NCI-H2227 (cell line): Measurements from ENCODE around the gene LRRK1.

ENCODE experiments used
- DNase-seq: peaks from one replicate; lab custom pipeline; 2025; ENCODE audit not compliant: unreplicated experiment; lab: John Stamatoyannopoulos, UW

Gene LRRK1

GRCh38 chr15:101037090-101037830 lies 118.1 kb downstream of the LRRK1 start:
- no peak for DNase-seq

- no peak for DNase-seq
Measured at GRCh38 chr15:101038327-101039003, 119.3 kb downstream of the LRRK1 start.

GRCh38 chr15:101039461-101039860 lies 120.3 kb downstream of the LRRK1 start:
- no peak for DNase-seq

GRCh38 chr15:101042320-101042719 lies 123.2 kb downstream of the LRRK1 start:
- DNase-seq, result no peak

GRCh38 chr15:101043011-101043410 lies 123.9 kb downstream of the LRRK1 start:
- DNase-seq, result no peak

GRCh38 chr15:101043911-101044624 lies 124.9 kb downstream of the LRRK1 start:
- no peak for DNase-seq

- no peak for DNase-seq
Measured at GRCh38 chr15:101044625-101045235, 125.6 kb downstream of the LRRK1 start.

GRCh38 chr15:101045236-101045646 lies 126.1 kb downstream of the LRRK1 start:
- no peak for DNase-seq

- DNase-seq, result no peak
Measured at GRCh38 chr15:101045835-101046691, 126.9 kb downstream of the LRRK1 start.

- no peak for DNase-seq
Measured at GRCh38 chr15:101046826-101047225, 127.7 kb downstream of the LRRK1 start.

GRCh38 chr15:101047301-101047781 lies 128.2 kb downstream of the LRRK1 start:
- DNase-seq, result no peak

GRCh38 chr15:101048176-101048575 lies 129.0 kb downstream of the LRRK1 start:
- no peak for DNase-seq

GRCh38 chr15:101048581-101049030 lies 129.4 kb downstream of the LRRK1 start:
- no peak for DNase-seq

GRCh38 chr15:101049282-101049681 lies 130.1 kb downstream of the LRRK1 start:
- no peak for DNase-seq

- no peak for DNase-seq
Measured at GRCh38 chr15:101049856-101050622, 130.9 kb downstream of the LRRK1 start.

GRCh38 chr15:101050623-101051290 lies 131.6 kb downstream of the LRRK1 start:
- no peak for DNase-seq

GRCh38 chr15:101051291-101052030 lies 132.3 kb downstream of the LRRK1 start:
- no peak for DNase-seq

GRCh38 chr15:101052031-101052620 lies 133.0 kb downstream of the LRRK1 start:
- DNase-seq, result no peak
